Gastroesophageal sphincter (tissue), 4 donors: Measurements from ENCODE around the gene CPSF6. TPM values are rescaled to one million over a fixed set of nuclear protein-coding genes. Genes with fewer than 3 reads are reported as not detected.

Experiments used
- ATAC-seq: fragments of 150-250 bp; one replicate; pipeline ENCODE4 v1.9.1; 2016; ENCODE audit warnings: mild to moderate bottlenecking, moderate library complexity
- H3K27ac ChIP-seq, 4 donors: fragments of 200-600 bp; sonication (generic) in 3 of 4; 1 replicate in 3 of 4; 2 replicates in 1 of 4; pipeline ENCODE4 v1.5.1; 2016 to 2019
- H3K27me3 ChIP-seq: fragments of 200-600 bp; sonication (generic); one replicate; pipeline ENCODE4 v1.5.1; 2019
- H3K36me3 ChIP-seq, 2 donors: fragments of 200-600 bp; sonication (generic); one replicate each; pipeline ENCODE4 v1.5.1; 2019; ENCODE audit warnings: control low read depth in 1 of 2
- H3K4me1 ChIP-seq, 3 donors: fragments of 200-600 bp; sonication (generic); 1 replicate in 2 of 3; 2 replicates in 1 of 3; pipeline ENCODE4 v1.5.1; 2016 to 2019; ENCODE audit warnings: control low read depth in 2 of 3
- H3K4me3 ChIP-seq, 2 donors: fragments of 200-600 bp; sonication (generic); one replicate each; pipeline ENCODE4 v1.5.1; 2019; ENCODE audit warnings: mild to moderate bottlenecking in 1 of 2, moderate library complexity in 1 of 2
- H3K9me3 ChIP-seq, 3 donors: fragments of 200-600 bp; sonication (generic); one replicate each; pipeline ENCODE4 v1.5.1; 2017 to 2019; ENCODE audit warnings: control low read depth in 2 of 3
- CTCF ChIP-seq, 4 experiments: fragments of 200-600 bp in 2 of 4; fragments of 450-650 bp in 2 of 4; sonication (generic) in 1 of 4; IDR thresholded peaks; one replicate each; pipeline ENCODE4 v1.5.1; 2017 to 2019; ENCODE audit warnings: antibody characterized with exemption in 4 of 4, mild to moderate bottlenecking in 2 of 4, moderate library complexity in 2 of 4
- EP300 ChIP-seq: sonication (generic); formaldehyde crosslinking; IDR thresholded peaks from one replicate; pipeline ENCODE4 v1.6.1; 2017; ENCODE audit warnings: antibody characterized with exemption, mild to moderate bottlenecking
- POLR2A ChIP-seq, 2 donors: fragments of 450-650 bp; IDR thresholded peaks; one replicate each; pipeline ENCODE4 v1.6.1; 2017; ENCODE audit warnings: antibody characterized with exemption in 2 of 2, mild to moderate bottlenecking in 2 of 2, moderate library complexity in 1 of 2
- POLR2AphosphoS5 ChIP-seq: sonication (generic); formaldehyde crosslinking; IDR thresholded peaks from one replicate; pipeline ENCODE4 v1.6.1; 2017; ENCODE audit warnings: antibody characterized with exemption
- WGBS, 2 donors: methylation state at CpG; one replicate each; pipeline ENCODE4 v1.1.5; 2018; ENCODE audit warnings: low coverage in 1 of 2; 5-methylcytosine and 5-hydroxymethylcytosine counted together
- total RNA-seq, 4 donors: library from RNA; depleted of rRNA; stranded (reverse); fragments of >200 nt; gene quantifications; one replicate each; pipeline ENCODE4 v1.1.0, GENCODE V29; 2016

Gene CPSF6
- total RNA-seq, 4 donors from 2014 or later = 25.8 to 41.1 (median 29.9) TPM

GRCh38 chr12:69243099-69244084, 4.0 kb downstream of the CPSF6 start:
- Histone ChIP-seq H3K9me3 (no peaks in the 10 kb centered on the region), H3K4me3 (no peak overlapping the region), H3K27ac (no peak overlapping the region), H3K4me1 (peaks cover 18 to 83% (median 19%) of the 10 kb centered on the region in 3 donors), H3K36me3 (no peaks in the 10 kb centered on the region), H3K27me3 (no peaks in the 10 kb centered on the region)
- TF ChIP-seq CTCF (IDR thresholded peaks at IDR 0.05) (no peak), POLR2A (IDR thresholded peaks at IDR 0.05) (no peak), POLR2AphosphoS5 (no peak), EP300 (no peak)
- no peak for ATAC-seq
- 64 to 67% methylated on average over 6 to 7 of the region's 7 CpGs for WGBS, 2 donors

GRCh38 chr12:69247268-69248018, 8.1 kb downstream of the CPSF6 start:
- Histone ChIP-seq H3K27me3 (no peaks in the 10 kb centered on the region), H3K36me3 (no peaks in the 10 kb centered on the region), H3K9me3 (no peaks in the 10 kb centered on the region), H3K4me3 (no peak overlapping the region), H3K27ac (no peak overlapping the region), H3K4me1 (peaks cover 3 to 88% (median 17%) of the 10 kb centered on the region in 3 donors)
- ATAC-seq = no peak
- WGBS, 2 donors = 78 to 85% methylated on average over 3 of the region's 3 CpGs
- TF ChIP-seq EP300 (no peak), CTCF (IDR thresholded peaks at IDR 0.05) (no peak), POLR2A (IDR thresholded peaks at IDR 0.05) (no peak), POLR2AphosphoS5 (no peak)

GRCh38 chr12:69252033-69252432, 12.7 kb downstream of the CPSF6 start:
- H3K36me3 ChIP-seq = peaks cover 0 to 29% of the 10 kb centered on the region in 2 donors
- H3K4me3 ChIP-seq = no peak overlapping the region
- no peak overlapping the region for H3K27ac ChIP-seq
- H3K27me3 ChIP-seq = no peaks in the 10 kb centered on the region
- TF ChIP-seq POLR2A (IDR thresholded peaks at IDR 0.05) (no peak), CTCF (IDR thresholded peaks at IDR 0.05) (no peak), EP300 (no peak), POLR2AphosphoS5 (no peak)
- ATAC-seq = no peak
- 5 to 9% methylated on average over 1 of the region's 1 CpG for WGBS, 2 donors
- peaks cover under 1 to 64% (median 5%) of the 10 kb centered on the region in 3 donors for H3K4me1 ChIP-seq
- H3K9me3 ChIP-seq = no peaks in the 10 kb centered on the region

GRCh38 chr12:69254046-69254445, 14.7 kb downstream of the CPSF6 start:
- TF ChIP-seq CTCF (IDR thresholded peaks at IDR 0.05) = peak; percentile 41 to 60 (median 55)
- TF ChIP-seq POLR2A (IDR thresholded peaks at IDR 0.05) = no peak
- no peak for TF ChIP-seq POLR2AphosphoS5
- TF ChIP-seq EP300 = no peak
- Histone ChIP-seq H3K27me3 (no peaks in the 10 kb centered on the region), H3K9me3 (no peaks in the 10 kb centered on the region), H3K27ac (no peak overlapping the region), H3K36me3 (peaks cover 3 to 49% of the 10 kb centered on the region in 2 donors), H3K4me3 (no peak overlapping the region), H3K4me1 (peaks cover 0 to 46% (median 2%) of the 10 kb centered on the region in 3 donors)
- ATAC-seq = no peak
